ENCODE data around the gene RIMBP3C. TPM values are rescaled to one million over a fixed set of nuclear protein-coding genes. Genes with fewer than 3 reads are reported as not detected.
"Not testable (repeated sequence)": the region's sequence is repeated elsewhere in the genome, so short reads cannot be mapped to it uniquely, and the experiment has no call there.

The RIMBP3C gene
- total RNA-seq, 1 experiment from 2014 or later = 0.13 TPM

GRCh38 chr22:21567456-21568346 is 16.4 kb upstream of the RIMBP3C start, which contains the start of gene UBE2L3:
Gene UBE2L3, plus strand, starts transcription at chr22:21567714. Its CDS starts 31 bp downstream, at chr22:21567745.
- Histone ChIP-seq H4K20me1 (ENCODE audit: insufficient read depth) (peaks cover 41% of the 10 kb centered on the region), H3K79me2 (ENCODE audit: low read depth) (peaks cover 51% of the 10 kb centered on the region), H3K27ac (peak within 1 kb of the TSS; percentile 64), H3F3A (ENCODE audit: insufficient read depth, low read depth) (no peaks in the 10 kb centered on the region), H3K36me3 (ENCODE audit: low read depth) (no peaks in the 10 kb centered on the region), H3K4me1 (replicated peaks; ENCODE audit: insufficient read depth) (peaks cover 13% of the 10 kb centered on the region), H3K4me3 (peak within 1 kb of the TSS; percentile 83), H3K27me3 (ENCODE audit: insufficient read depth, low read depth) (no peaks in the 10 kb centered on the region), H3K9me2 (ENCODE audit: insufficient read depth) (no peaks in the 10 kb centered on the region), H3K9me3 (ENCODE audit: insufficient read depth, low read depth) (no peaks in the 10 kb centered on the region), H2AFZ (peak within 1 kb of the TSS; percentile 76), H3K4me2 (peak within 1 kb of the TSS; percentile 95)
- peak; percentile 46 to 68 for DNase-seq
- BruUV-seq (replicated peaks) = no TSS peak
- ChIA-PET CTCF (no interaction called here), POLR2A (ENCODE audit: unreplicated experiment) (no interaction called here)
- intact Hi-C loops (cut with micrococcal nuclease; ENCODE audit: unreplicated experiment) = no loop called here
- no peak for TF ChIP-seq EZH2 (IDR thresholded peaks at IDR 0.05; ENCODE audit: low read depth)
- no peak for TF ChIP-seq CTCF (conservative IDR thresholded peaks at IDR 0.05)

GRCh38 chr22:21564411-21564810 is 13.2 kb upstream of the RIMBP3C start:
- Histone ChIP-seq H3K4me3 (no peak overlapping the region), H3K4me1 (replicated peaks; ENCODE audit: insufficient read depth) (peaks cover 8% of the 10 kb centered on the region), H2AFZ (no peak overlapping the region), H3K9me3 (ENCODE audit: insufficient read depth, low read depth) (no peaks in the 10 kb centered on the region), H3K4me2 (no peak overlapping the region), H3K9me2 (ENCODE audit: insufficient read depth) (no peaks in the 10 kb centered on the region), H3K27ac (no peak overlapping the region), H4K20me1 (ENCODE audit: insufficient read depth) (peaks cover 8% of the 10 kb centered on the region), H3K36me3 (ENCODE audit: low read depth) (no peaks in the 10 kb centered on the region), H3K27me3 (ENCODE audit: insufficient read depth, low read depth) (no peaks in the 10 kb centered on the region), H3K79me2 (ENCODE audit: low read depth) (peaks cover 18% of the 10 kb centered on the region), H3F3A (ENCODE audit: insufficient read depth, low read depth) (no peaks in the 10 kb centered on the region)
- ChIA-PET POLR2A (ENCODE audit: unreplicated experiment) (no interaction called here), CTCF (no interaction called here)
- TF ChIP-seq EZH2 (IDR thresholded peaks at IDR 0.05; ENCODE audit: low read depth) = no peak
- TF ChIP-seq CTCF (conservative IDR thresholded peaks at IDR 0.05) = no peak
- no TSS peak for BruUV-seq (replicated peaks)
- intact Hi-C loops (cut with micrococcal nuclease; ENCODE audit: unreplicated experiment) = no loop called here
- no peak for DNase-seq

- Histone ChIP-seq H3K9me3 (ENCODE audit: insufficient read depth, low read depth) (no peaks in the 10 kb centered on the region), H3K36me3 (ENCODE audit: low read depth) (no peaks in the 10 kb centered on the region), H3F3A (ENCODE audit: insufficient read depth, low read depth) (no peaks in the 10 kb centered on the region), H3K79me2 (ENCODE audit: low read depth) (peaks cover 13% of the 10 kb centered on the region), H3K4me2 (no peak overlapping the region), H3K27ac (no peak overlapping the region), H3K27me3 (ENCODE audit: insufficient read depth, low read depth) (no peaks in the 10 kb centered on the region), H3K4me1 (replicated peaks; ENCODE audit: insufficient read depth) (0 out of 2 replicates have a peak, but pooled peaks cover 3% of the 10 kb centered on the region), H2AFZ (no peak overlapping the region), H4K20me1 (ENCODE audit: insufficient read depth) (peaks cover 3% of the 10 kb centered on the region; the same call in 1 of the 2 replicates), H3K4me3 (no peak overlapping the region), H3K9me2 (ENCODE audit: insufficient read depth) (no peaks in the 10 kb centered on the region)
- intact Hi-C loops (cut with micrococcal nuclease; ENCODE audit: unreplicated experiment) = no loop called here
- ChIA-PET CTCF (no interaction called here), POLR2A (ENCODE audit: unreplicated experiment) (no interaction called here)
- BruUV-seq (replicated peaks) = no TSS peak
- DNase-seq = no peak
- TF ChIP-seq CTCF (conservative IDR thresholded peaks at IDR 0.05) (no peak), EZH2 (IDR thresholded peaks at IDR 0.05; ENCODE audit: low read depth) (no peak)
Measured at GRCh38 chr22:21563912-21564311, 12.7 kb upstream of the RIMBP3C start.

GRCh38 chr22:21560657-21561056 is 9.4 kb upstream of the RIMBP3C start:
- intact Hi-C loops (cut with micrococcal nuclease; ENCODE audit: unreplicated experiment); BruUV-seq (replicated peaks): not testable (repeated sequence)
- POLR2A ChIA-PET (ENCODE audit: unreplicated experiment) = interaction anchor here (0.6 kb wide), 1 partner anchor 188 kb away, joined by 16 read pairs; no protein-coding TSS in a partner anchor

GRCh38 chr22:21559345-21560125 is 8.3 kb upstream of the RIMBP3C start:
- BruUV-seq (replicated peaks); DNase-seq: not testable (repeated sequence)

More at GRCh38 chr22:21560657-21561056, 9.4 kb upstream of the RIMBP3C start:
- H3K4me3 ChIP-seq; H4K20me1 ChIP-seq (ENCODE audit: insufficient read depth); H3K9me3 ChIP-seq (ENCODE audit: insufficient read depth, low read depth); H3K27ac ChIP-seq; CTCF ChIA-PET; H3K79me2 ChIP-seq (ENCODE audit: low read depth); H3K4me2 ChIP-seq; H3K36me3 ChIP-seq (ENCODE audit: low read depth); H3K27me3 ChIP-seq (ENCODE audit: insufficient read depth, low read depth); H2AFZ ChIP-seq; H3K4me1 ChIP-seq (replicated peaks; ENCODE audit: insufficient read depth); H3K9me2 ChIP-seq (ENCODE audit: insufficient read depth); H3F3A ChIP-seq (ENCODE audit: insufficient read depth, low read depth); DNase-seq: not testable (repeated sequence)

More at GRCh38 chr22:21559345-21560125, 8.3 kb upstream of the RIMBP3C start:
- H3K9me3 ChIP-seq (ENCODE audit: insufficient read depth, low read depth); H3K4me1 ChIP-seq (replicated peaks; ENCODE audit: insufficient read depth); H3F3A ChIP-seq (ENCODE audit: insufficient read depth, low read depth); H2AFZ ChIP-seq; POLR2A ChIA-PET (ENCODE audit: unreplicated experiment); H3K79me2 ChIP-seq (ENCODE audit: low read depth); H3K27ac ChIP-seq; CTCF ChIA-PET; H3K9me2 ChIP-seq (ENCODE audit: insufficient read depth); H3K36me3 ChIP-seq (ENCODE audit: low read depth); H3K27me3 ChIP-seq (ENCODE audit: insufficient read depth, low read depth); H3K4me2 ChIP-seq; intact Hi-C loops (cut with micrococcal nuclease; ENCODE audit: unreplicated experiment); H4K20me1 ChIP-seq (ENCODE audit: insufficient read depth); H3K4me3 ChIP-seq: not testable (repeated sequence)

Data from PC-9 (cell line).